GM12878 (cell line): ENCODE measurements around the gene FAM219A. TPM values are rescaled to one million over a fixed set of nuclear protein-coding genes. Genes with fewer than 3 reads are reported as not detected.

Experiments used
- CREB1 ChIP-seq: IDR thresholded peaks from 2 replicates; pipeline ENCODE4 v1.6.1; 2012; ENCODE audit warnings: low read depth, mild to moderate bottlenecking, inconsistent platforms
- CREM ChIP-seq: IDR thresholded peaks from 2 replicates; pipeline ENCODE4 v1.6.1; 2014; ENCODE audit warnings: antibody characterized with exemption, low read depth
- ETV6 ChIP-seq, 2 experiments: fragments of 450-650 bp in 1 of 2; IDR thresholded peaks in 1 of 2; conservative IDR thresholded peaks in 1 of 2; 2 replicates each; pipeline ENCODE4 v1.6.1; 2014; ENCODE audit warnings: antibody characterized with exemption in 1 of 2, borderline replicate concordance in 1 of 2, low read depth in 1 of 2, mild to moderate bottlenecking in 1 of 2, moderate library complexity in 1 of 2
- GABPA ChIP-seq: IDR thresholded peaks from 2 replicates; pipeline ENCODE4 v1.6.1; 2014; ENCODE audit warnings: antibody characterized with exemption, low read depth, mild to moderate bottlenecking, inconsistent platforms
- HDAC6 ChIP-seq: fragments of 200-600 bp; sonication (generic); IDR thresholded peaks from one replicate; pipeline ENCODE4 v1.8.0; 2017; ENCODE audit warnings: antibody characterized with exemption; ENCODE audit not compliant: unreplicated experiment
- HDGF ChIP-seq: fragments of 450-650 bp; IDR thresholded peaks from 2 replicates; pipeline ENCODE4 v1.6.1; 2016; ENCODE audit warnings: antibody characterized with exemption
- IKZF1 ChIP-seq: fragments of 450-650 bp; conservative IDR thresholded peaks from 2 replicates; pipeline ENCODE4 v1.6.1; 2017; ENCODE audit warnings: antibody characterized with exemption, mild to moderate bottlenecking
- LARP7 ChIP-seq: fragments of 450-650 bp; IDR thresholded peaks from 2 replicates; pipeline ENCODE4 v1.6.1; 2017; ENCODE audit warnings: mild to moderate bottlenecking
- MTA2 ChIP-seq: fragments of 450-650 bp; IDR thresholded peaks from 2 replicates; pipeline ENCODE4 v1.6.1; 2016; ENCODE audit warnings: low read depth, mild to moderate bottlenecking, moderate library complexity
- MXI1 ChIP-seq: fragments of 150-350 bp; IDR thresholded peaks from 2 replicates; pipeline ENCODE4 v1.6.1; 2011; ENCODE audit warnings: low read depth, mild to moderate bottlenecking, inconsistent platforms, low read length, improper control_type of control experiment
- NR2F1 ChIP-seq: fragments of 450-650 bp; conservative IDR thresholded peaks from 2 replicates; pipeline ENCODE4 v1.6.1; 2017; ENCODE audit warnings: mild to moderate bottlenecking
- POLR2A ChIP-seq: IDR thresholded peaks from 2 replicates; pipeline ENCODE4 v1.6.1; 2011; ENCODE audit warnings: low read depth, mild to moderate bottlenecking, low read length
- PRDM15 ChIP-seq: fragments of 450-650 bp; formaldehyde crosslinking; IDR thresholded peaks from 2 replicates; pipeline ENCODE4 v1.4.0; 2020; ENCODE audit warnings: mild to moderate bottlenecking, moderate library complexity
- SIX5 ChIP-seq: IDR thresholded peaks from 2 replicates; pipeline ENCODE4 v1.6.1; 2011; ENCODE audit warnings: mild to moderate bottlenecking, low read depth, low read length, moderate library complexity; ENCODE audit not compliant: severe bottlenecking
- SRF ChIP-seq, 2 experiments: IDR thresholded peaks; 2 replicates each; pipeline ENCODE4 v1.6.1; 2011; ENCODE audit warnings: low read depth in 2 of 2, low read length in 2 of 2, mild to moderate bottlenecking in 1 of 2, moderate library complexity in 1 of 2
- SUPT20H ChIP-seq: IDR thresholded peaks from 2 replicates; pipeline ENCODE4 v1.6.1; 2011; ENCODE audit warnings: low read depth, mild to moderate bottlenecking, low read length, moderate library complexity, borderline replicate concordance; ENCODE audit not compliant: control insufficient read depth
- TARDBP ChIP-seq: IDR thresholded peaks from 2 replicates; pipeline ENCODE4 v1.6.1; 2016; ENCODE audit warnings: borderline replicate concordance
- TCF3 ChIP-seq: IDR thresholded peaks from 2 replicates; pipeline ENCODE4 v1.6.1; 2012; ENCODE audit warnings: low read depth, mild to moderate bottlenecking, low read length, borderline replicate concordance; ENCODE audit not compliant: insufficient read depth
- YY1 ChIP-seq: IDR thresholded peaks from 2 replicates; pipeline ENCODE4 v1.6.1; 2011; ENCODE audit warnings: low read depth, mild to moderate bottlenecking, low read length
- ZNF384 ChIP-seq: IDR thresholded peaks from 2 replicates; pipeline ENCODE4 v1.6.1; 2012; ENCODE audit warnings: low read depth, mild to moderate bottlenecking, low read length, improper control_type of control experiment, borderline replicate concordance
- polyA plus RNA-seq, 11 experiments: library from polyadenylated mRNA; depleted of rRNA in 4 of 11; unstranded in 6 of 11; stranded (reverse) in 5 of 11; fragments of >200 nt; fragmentation: Nextera tagmentation in 4 of 11; fragmentation: Illumina TruSeq in 1 of 11; extraction: Ambion mirVana in 4 of 11; extraction: Trizol in 1 of 11; gene quantifications; 1 replicate in 1 of 11; 2 replicates in 10 of 11; pipeline versions ENCODE4 v1.2.1 to v1.2.3, GENCODE V29; 2011 to 2016; ENCODE audit warnings: inconsistent platforms in 2 of 11, missing spikeins in 2 of 11, low read depth in 1 of 11
- total RNA-seq, 4 experiments: library from RNA; depleted of rRNA in 3 of 4; stranded (reverse); fragments of >200 nt in 3 of 4; fragmentation: Illumina TruSeq in 1 of 4; extraction: Trizol in 1 of 4; gene quantifications; 2 replicates each; pipeline versions ENCODE4 v1.2.1 to v1.2.3, GENCODE V29; 2013 to 2021
- TF ChIP-seq, protein P1 (sequence below): fragments of 450-650 bp; IDR thresholded peaks from 2 replicates; pipeline ENCODE4 v1.6.1; 2016; ENCODE audit warnings: mild to moderate bottlenecking
- TF ChIP-seq, protein P2 (sequence below): fragments of 450-650 bp; IDR thresholded peaks from 2 replicates; pipeline ENCODE4 v1.6.1; 2017; ENCODE audit warnings: low read depth, mild to moderate bottlenecking, moderate library complexity

Gene FAM219A
- total and polyA plus RNA-seq, 10 of the 15 experiments (the other 5 are each of a cell fraction or from before 2014, with no cell fraction given), result 0.11 to 2.0 (median 0.71) TPM

DNA sequence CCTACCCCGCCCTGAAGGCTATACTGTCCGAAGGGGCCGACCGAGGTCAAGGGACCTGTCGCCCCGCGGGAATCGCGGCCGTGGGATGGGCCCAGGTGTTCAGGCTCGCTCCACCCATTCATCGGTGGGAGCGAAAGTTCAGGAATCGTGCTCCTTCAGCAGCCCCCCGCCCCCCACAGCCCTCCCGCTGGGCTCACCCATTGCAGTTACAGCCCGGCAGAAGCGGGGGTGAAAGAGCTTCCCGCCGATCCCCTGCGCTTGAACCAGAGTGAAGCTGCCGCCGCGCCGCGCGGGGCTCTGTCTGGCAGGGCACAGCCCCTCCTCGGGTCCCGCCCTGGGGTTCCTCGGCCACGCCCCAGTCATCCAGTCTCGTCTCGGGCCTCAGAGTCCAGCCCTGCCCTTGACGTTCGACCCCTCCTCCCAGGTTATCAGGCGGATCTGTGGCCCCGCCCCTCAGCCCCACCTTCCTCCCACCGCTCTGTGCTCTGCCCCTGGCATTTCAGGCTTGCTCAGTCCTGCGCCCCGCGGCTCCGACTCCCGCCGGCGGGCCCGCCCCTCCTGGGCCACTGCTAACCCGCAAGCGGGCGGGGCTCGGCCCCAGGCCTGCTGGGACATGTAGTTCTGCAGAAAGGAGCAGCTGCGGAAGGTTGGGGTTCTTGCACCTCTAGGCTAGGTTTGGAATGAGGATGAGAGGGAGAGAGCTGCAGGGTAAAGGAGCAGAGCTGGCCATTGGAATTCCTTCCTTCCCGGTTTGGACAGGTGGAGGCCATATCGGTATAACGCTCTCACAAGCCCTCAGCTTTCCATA, 81.6 kb downstream of the FAM219A start, which contains the start of gene MYORG (continued):
- peak; percentile 93 for TF ChIP-seq HDGF
- peak; percentile 91 for TF ChIP-seq SIX5
- peak in 1 of 2 experiments; percentile 45; a peak in 1 of 4 replicates for TF ChIP-seq SRF (IDR thresholded peaks at IDR 0.05; ENCODE audit: low read depth in 2 of 2, low read length in 2 of 2)
- TF ChIP-seq SUPT20H, result no peak
- 0 out of 2 replicates have a peak, but pooled peaks have one; percentile 48 for TF ChIP-seq TARDBP
- no peak for TF ChIP-seq MTA2
- peak; percentile 65 for TF ChIP-seq POLR2A
- TF ChIP-seq MXI1, result peak; percentile 12; the same call in 1 of the 2 replicates
- peak; percentile 64; the same call in 1 of the 2 replicates for TF ChIP-seq LARP7
- TF ChIP-seq ETV6 (conservative IDR thresholded peaks at IDR 0.05 in 1 of 2, IDR thresholded peaks at IDR 0.05 in 1 of 2; ENCODE audit: borderline replicate concordance in 1 of 2, low read depth in 1 of 2), result no peak
- no peak for TF ChIP-seq ZNF384
- TF ChIP-seq CREB1, result peak; percentile 63
- TF ChIP-seq GABPA, result no peak
- TF ChIP-seq, protein P1, sequence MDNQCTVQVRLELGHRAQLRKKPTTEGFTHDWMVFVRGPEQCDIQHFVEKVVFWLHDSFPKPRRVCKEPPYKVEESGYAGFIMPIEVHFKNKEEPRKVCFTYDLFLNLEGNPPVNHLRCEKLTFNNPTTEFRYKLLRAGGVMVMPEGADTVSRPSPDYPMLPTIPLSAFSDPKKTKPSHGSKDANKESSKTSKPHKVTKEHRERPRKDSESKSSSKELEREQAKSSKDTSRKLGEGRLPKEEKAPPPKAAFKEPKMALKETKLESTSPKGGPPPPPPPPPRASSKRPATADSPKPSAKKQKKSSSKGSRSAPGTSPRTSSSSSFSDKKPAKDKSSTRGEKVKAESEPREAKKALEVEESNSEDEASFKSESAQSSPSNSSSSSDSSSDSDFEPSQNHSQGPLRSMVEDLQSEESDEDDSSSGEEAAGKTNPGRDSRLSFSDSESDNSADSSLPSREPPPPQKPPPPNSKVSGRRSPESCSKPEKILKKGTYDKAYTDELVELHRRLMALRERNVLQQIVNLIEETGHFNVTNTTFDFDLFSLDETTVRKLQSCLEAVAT, result peak; percentile 70; the same call in 1 of the 2 replicates
- peak; percentile 49; the same call in 1 of the 2 replicates for TF ChIP-seq TCF3
- peak; percentile 80 for TF ChIP-seq IKZF1
- peak; percentile 51; the same call in 1 of the 2 replicates for TF ChIP-seq CREM
- no peak for TF ChIP-seq PRDM15 (CRISPR knock-in tag)
- TF ChIP-seq HDAC6, result no peak
- TF ChIP-seq NR2F1, result 0 out of 2 replicates have a peak, but pooled peaks have one; percentile 30
- TF ChIP-seq YY1, result peak; percentile 64
- TF ChIP-seq, protein P2, sequence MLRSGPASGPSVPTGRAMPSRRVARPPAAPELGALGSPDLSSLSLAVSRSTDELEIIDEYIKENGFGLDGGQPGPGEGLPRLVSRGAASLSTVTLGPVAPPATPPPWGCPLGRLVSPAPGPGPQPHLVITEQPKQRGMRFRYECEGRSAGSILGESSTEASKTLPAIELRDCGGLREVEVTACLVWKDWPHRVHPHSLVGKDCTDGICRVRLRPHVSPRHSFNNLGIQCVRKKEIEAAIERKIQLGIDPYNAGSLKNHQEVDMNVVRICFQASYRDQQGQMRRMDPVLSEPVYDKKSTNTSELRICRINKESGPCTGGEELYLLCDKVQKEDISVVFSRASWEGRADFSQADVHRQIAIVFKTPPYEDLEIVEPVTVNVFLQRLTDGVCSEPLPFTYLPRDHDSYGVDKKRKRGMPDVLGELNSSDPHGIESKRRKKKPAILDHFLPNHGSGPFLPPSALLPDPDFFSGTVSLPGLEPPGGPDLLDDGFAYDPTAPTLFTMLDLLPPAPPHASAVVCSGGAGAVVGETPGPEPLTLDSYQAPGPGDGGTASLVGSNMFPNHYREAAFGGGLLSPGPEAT, result peak; percentile 30; the same call in 1 of the 2 replicates
